ENCODE measurements around the gene SH2D3C.
A peak's percentile ranks its signal among the peaks of the same experiment; 100 is the strongest.

Gene SH2D3C

DNA sequence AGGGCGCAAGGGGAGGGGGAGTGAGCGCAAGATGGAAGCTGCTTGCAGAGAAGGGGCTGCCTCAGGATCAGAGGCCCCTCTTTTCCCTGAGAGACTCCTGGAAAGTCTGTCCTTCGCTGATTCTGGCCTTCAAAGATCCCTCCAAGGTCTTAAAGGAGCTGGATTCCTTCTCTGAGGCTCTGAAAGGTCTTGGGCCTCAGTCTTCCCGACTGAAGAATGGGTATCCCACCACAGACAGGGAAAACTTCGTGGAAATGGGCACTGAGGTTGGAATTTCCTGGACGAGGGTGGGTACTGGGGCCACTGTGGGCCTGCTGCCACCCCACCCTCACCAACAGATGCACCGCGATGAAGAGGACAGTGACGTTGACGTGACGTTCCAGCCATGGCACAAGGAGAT is 66.1 kb downstream of the SH2D3C start:
- H3K9me3 Mint-ChIP-seq, result no peaks in the 10 kb centered on the region
- no peak for DNase-seq (ENCODE audit: low spot score in 2 of 2)
- H3K36me3 Mint-ChIP-seq, result no peaks in the 10 kb centered on the region
- peaks cover 15% of the 10 kb centered on the region for H3K4me1 Mint-ChIP-seq
- no peak for ATAC-seq (ENCODE audit: low read depth)
- no peaks in the 10 kb centered on the region for H3K27me3 Mint-ChIP-seq
- H3K27ac Mint-ChIP-seq, result peak overlapping the region; percentile 59
- H3K4me3 Mint-ChIP-seq, result no peak overlapping the region

DNA sequence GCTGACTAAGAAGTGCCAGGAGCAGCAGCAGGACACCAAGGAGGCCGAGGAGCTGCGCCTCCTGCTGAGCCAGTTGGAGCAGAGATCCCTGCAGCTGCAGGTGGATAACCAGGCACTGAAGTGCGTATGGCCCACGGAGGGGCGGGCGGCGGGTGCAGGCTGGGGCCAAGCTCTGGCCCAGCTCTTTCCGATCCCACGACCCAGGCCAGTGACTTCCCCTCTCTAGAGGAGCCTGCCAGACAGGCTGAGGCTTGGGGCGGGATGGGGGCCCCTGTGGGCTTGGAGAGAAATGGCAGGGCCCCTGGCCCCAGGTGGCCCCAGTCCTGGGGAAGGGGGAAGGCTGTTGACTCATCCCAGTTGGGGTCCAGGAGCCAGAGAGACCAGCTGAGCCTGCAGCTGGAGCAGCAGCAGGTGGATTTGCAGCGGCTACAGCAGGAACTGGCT is 66.6 kb downstream of the SH2D3C start:
- ATAC-seq (ENCODE audit: low read depth) (no peak), DNase-seq (ENCODE audit: low spot score in 2 of 2) (no peak)
- Mint-ChIP-seq H3K9me3 (no peaks in the 10 kb centered on the region), H3K4me1 (peaks cover 15% of the 10 kb centered on the region), H3K36me3 (no peaks in the 10 kb centered on the region), H3K27ac (no peak overlapping the region), H3K4me3 (no peak overlapping the region), H3K27me3 (no peaks in the 10 kb centered on the region)

DNA sequence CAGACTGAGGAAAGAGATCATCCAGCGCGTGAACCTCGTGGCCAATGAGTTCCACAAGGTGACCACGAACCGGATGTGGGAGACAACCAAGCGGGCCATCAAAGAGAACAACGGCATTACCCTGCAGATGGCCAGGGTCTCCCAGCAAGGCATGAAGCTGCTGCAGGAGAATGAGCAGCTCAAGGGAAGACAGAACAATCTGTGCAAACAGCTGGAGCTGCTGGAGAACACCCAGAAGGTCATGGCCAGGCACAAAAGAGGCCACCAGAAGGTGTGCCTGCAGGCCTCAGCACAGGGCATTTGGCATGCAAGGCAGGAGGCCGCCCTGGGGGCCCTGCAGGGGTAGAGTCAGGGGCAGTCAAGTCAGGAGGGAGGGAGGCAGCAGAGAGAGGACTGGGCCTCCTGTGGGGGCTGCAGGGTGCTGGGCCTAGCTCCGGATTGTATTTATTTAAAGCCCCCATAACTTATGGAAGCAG is 67.2 kb downstream of the SH2D3C start:
- no peaks in the 10 kb centered on the region for H3K9me3 Mint-ChIP-seq
- H3K4me3 Mint-ChIP-seq, result no peak overlapping the region
- no peaks in the 10 kb centered on the region for H3K27me3 Mint-ChIP-seq
- DNase-seq (ENCODE audit: low spot score in 2 of 2), result no peak
- no peak for ATAC-seq (ENCODE audit: low read depth)
- no peaks in the 10 kb centered on the region for H3K36me3 Mint-ChIP-seq
- peaks cover 15% of the 10 kb centered on the region for H3K4me1 Mint-ChIP-seq
- H3K27ac Mint-ChIP-seq, result no peak overlapping the region

DNA sequence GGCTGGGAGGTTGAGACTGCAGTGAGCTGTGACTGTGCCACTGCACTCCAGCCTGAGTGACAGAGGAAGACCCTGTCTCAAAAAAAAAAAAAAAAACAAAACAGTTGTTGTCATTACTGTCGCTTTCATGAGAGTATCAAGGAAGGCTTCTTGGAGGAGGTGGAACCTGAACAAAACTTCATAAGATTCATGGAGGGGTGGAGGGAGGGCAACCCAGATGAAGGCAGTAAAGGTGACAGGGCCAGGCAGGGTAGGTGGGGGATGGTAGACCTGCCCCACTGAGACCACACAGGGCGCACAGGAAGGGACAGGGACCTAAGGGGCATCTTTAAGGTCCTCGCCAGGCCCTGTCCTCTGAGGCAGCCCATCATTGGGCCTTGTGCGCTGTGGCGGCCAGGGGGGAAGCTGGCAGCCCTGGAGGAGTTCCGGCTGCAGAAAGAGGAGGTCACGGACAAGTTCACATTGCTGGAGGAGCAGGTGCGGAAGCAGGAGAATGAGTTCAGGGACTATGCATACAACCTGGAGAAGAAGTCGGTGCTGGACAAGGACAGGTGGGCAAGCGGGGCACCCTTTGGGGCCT is 68.2 kb downstream of the SH2D3C start:
- Mint-ChIP-seq H3K9me3 (no peaks in the 10 kb centered on the region), H3K4me3 (no peak overlapping the region), H3K27me3 (no peaks in the 10 kb centered on the region), H3K36me3 (no peaks in the 10 kb centered on the region), H3K4me1 (peaks cover 10% of the 10 kb centered on the region), H3K27ac (no peak overlapping the region)
- DNase-seq (ENCODE audit: low spot score in 2 of 2), result no peak
- no peak for ATAC-seq (ENCODE audit: low read depth)

DNA sequence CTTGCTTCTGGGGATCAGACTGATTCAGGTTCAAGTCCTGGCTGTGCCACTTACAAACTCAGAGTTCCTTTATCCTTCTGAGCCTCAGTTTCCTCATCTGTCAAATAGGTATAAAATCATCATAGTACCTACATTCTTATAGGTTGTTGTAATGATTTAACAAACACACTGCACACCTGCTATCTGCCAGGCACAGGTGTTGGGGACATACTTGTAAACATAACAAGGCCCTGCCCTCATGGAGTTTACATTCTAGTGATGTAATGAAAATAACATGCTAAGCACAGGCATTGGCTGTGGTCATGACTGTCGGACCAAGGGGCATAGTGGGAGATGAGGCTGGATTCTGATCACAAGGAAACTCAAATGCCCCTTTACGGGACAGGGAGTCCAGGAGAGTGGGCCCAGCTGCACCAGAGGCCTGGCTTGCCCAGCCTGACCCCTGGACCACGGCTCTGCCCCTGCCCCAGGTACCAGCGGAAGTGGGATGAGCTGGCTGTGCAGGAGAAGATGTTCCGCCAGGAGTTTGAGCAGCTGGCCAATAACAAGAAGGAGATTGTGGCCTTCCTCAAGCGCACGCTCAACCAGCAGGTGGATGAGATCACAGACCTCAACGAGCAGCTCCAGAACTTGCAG is 69.4 kb downstream of the SH2D3C start:
- Mint-ChIP-seq H3K36me3 (no peaks in the 10 kb centered on the region), H3K4me3 (no peak overlapping the region), H3K27me3 (peaks cover 2% of the 10 kb centered on the region), H3K4me1 (peaks cover 7% of the 10 kb centered on the region), H3K27ac (no peak overlapping the region), H3K9me3 (no peaks in the 10 kb centered on the region)
- DNase-seq (ENCODE audit: low spot score in 2 of 2), result no peak
- no peak for ATAC-seq (ENCODE audit: low read depth)

DNA sequence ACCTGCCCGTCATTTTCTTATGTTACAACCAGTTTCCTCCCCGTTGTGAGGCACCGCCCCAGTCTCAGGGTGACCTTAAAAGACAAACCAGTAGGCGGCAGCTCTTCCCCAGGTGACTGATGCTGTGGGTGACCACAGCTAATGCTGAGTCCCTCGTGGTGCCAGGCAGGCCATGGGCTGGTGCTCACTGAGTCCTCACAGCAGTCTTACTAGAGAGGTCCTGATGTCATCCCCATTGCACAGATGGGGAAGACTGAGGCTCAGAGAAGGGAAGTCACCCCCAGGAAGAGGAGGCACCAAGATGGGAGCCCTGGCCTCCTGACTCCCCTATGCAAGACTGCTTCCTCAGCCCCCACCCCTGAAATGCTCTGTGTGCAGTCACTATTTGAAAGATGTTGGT is 70.7 kb downstream of the SH2D3C start:
- peak; percentile 82 for ATAC-seq (ENCODE audit: low read depth)
- Mint-ChIP-seq H3K4me1 (peaks cover 9% of the 10 kb centered on the region), H3K4me3 (no peak overlapping the region), H3K9me3 (no peaks in the 10 kb centered on the region), H3K36me3 (no peaks in the 10 kb centered on the region), H3K27ac (no peak overlapping the region), H3K27me3 (peaks cover 2% of the 10 kb centered on the region)
- no peak for DNase-seq (ENCODE audit: low spot score in 2 of 2)

DNA sequence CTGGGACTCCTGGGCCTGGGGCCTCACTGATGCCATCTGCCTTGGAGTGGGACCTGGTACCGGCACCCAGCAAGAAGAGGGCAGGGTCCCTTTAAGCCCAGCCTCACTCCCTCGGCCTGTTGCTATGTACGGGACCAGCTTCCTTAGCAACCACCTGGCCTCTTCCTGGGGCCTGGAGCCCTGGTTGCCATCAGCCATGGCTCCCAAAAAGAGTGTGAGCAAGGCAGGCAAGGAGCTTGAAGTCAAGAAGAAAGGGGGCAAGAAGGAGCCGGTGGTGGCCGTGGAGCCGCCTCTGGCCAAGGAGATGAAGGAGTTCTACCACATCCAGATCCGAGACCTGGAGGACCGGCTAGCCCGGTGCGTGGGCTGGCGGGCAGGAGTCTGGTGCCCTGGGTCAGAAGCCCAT is 71.6 kb downstream of the SH2D3C start, which contains the start of gene CFAP157:
Gene CFAP157, plus strand, starts transcription at position 153 of the 406 bp plus-strand sequence. Its CDS starts 44 bp downstream, at position 197.
- ATAC-seq (ENCODE audit: low read depth) (no peak), DNase-seq (ENCODE audit: low spot score in 2 of 2) (no peak)
- H3K36me3 Mint-ChIP-seq, result no peaks in the 10 kb centered on the region
- no peaks in the 10 kb centered on the region for H3K9me3 Mint-ChIP-seq
- no peak within 1 kb of the TSS for H3K27ac Mint-ChIP-seq
- no peak within 1 kb of the TSS for H3K4me3 Mint-ChIP-seq
- peaks cover 9% of the 10 kb centered on the region for H3K4me1 Mint-ChIP-seq
- H3K27me3 Mint-ChIP-seq, result peaks cover 2% of the 10 kb centered on the region

DNA sequence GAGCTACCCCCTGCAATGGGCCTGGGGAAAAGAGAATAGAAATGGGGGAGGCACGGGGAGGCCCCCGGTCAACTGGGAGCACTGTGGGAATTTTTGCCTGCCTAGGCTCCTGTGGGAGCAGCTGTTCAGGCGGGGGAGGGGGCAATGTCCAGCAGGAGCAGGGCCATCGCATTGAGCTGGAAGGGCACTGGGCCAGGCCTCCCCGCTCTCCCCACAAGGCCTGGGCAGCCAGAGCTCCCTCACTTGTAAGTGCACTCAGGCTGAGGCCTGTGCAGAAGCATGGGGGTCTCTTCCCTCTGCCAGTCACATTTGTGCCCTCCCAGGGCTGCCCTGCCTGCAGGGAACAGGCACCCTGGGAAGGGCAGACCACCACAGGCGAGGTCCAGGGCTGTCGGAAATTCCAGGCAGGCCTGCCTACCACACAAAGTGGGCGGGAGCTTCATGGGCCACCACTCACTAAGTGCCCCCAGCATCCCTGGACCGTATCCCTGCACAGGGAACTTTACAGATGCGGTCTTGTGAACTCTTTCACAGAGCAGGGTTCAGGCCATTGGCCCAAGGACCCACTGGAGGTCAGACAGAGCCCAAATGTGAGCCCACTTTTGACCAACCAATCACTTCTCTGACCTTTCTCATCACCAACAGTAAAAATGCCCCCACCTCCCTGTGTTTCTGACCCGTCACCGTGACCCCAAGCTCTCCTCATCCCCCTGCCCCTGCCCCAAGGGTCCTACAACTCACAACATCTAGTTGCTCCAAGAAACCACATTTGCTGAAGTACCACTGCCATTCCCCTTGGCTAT is 72.7 kb downstream of the SH2D3C start:
- no peaks in the 10 kb centered on the region for H3K36me3 Mint-ChIP-seq
- ATAC-seq (ENCODE audit: low read depth) (no peak), DNase-seq (ENCODE audit: low spot score in 2 of 2) (no peak)
- H3K4me3 Mint-ChIP-seq, result no peak overlapping the region
- peaks cover 5% of the 10 kb centered on the region for H3K4me1 Mint-ChIP-seq
- H3K27ac Mint-ChIP-seq, result no peak overlapping the region
- H3K9me3 Mint-ChIP-seq, result no peaks in the 10 kb centered on the region
- peaks cover 2% of the 10 kb centered on the region for H3K27me3 Mint-ChIP-seq

DNA sequence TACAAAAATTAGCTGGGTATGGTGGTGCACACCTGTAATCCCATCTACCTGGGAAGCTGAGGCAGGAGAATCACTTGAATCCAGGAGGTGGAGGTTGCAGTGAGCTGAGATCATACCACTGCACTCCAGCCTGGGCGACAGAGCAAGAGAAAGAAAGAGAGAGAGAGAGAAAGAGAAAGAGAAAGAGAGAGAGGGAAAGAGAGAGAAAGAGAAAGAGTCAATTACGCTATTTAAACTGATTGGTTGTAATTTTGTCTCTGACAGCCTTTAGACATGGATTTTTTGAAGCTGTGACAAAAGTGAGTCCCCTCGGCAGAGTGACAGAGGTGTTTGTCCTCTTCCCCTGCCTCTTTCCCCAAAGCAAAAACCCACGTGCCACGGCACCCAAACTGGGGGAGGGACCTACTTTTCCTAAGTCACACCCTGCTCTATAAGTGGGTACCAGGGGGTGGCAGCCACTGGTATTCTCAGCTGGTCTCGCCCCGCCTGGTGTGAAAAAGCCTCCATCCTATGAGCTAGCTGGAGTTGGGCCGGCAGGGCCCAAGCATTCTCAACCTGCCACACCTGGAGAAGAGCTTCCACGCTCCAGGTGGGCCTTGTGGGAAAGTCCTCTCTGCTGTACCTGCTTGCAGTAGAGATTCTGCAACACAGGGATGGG is 75.0 kb downstream of the SH2D3C start:
- no peaks in the 10 kb centered on the region for H3K36me3 Mint-ChIP-seq
- ATAC-seq (ENCODE audit: low read depth) (no peak), DNase-seq (ENCODE audit: low spot score in 2 of 2) (no peak)
- peaks cover 17% of the 10 kb centered on the region for H3K4me1 Mint-ChIP-seq
- H3K27ac Mint-ChIP-seq, result no peak overlapping the region
- no peaks in the 10 kb centered on the region for H3K9me3 Mint-ChIP-seq
- peaks cover 2% of the 10 kb centered on the region for H3K27me3 Mint-ChIP-seq
- no peak overlapping the region for H3K4me3 Mint-ChIP-seq

DNA sequence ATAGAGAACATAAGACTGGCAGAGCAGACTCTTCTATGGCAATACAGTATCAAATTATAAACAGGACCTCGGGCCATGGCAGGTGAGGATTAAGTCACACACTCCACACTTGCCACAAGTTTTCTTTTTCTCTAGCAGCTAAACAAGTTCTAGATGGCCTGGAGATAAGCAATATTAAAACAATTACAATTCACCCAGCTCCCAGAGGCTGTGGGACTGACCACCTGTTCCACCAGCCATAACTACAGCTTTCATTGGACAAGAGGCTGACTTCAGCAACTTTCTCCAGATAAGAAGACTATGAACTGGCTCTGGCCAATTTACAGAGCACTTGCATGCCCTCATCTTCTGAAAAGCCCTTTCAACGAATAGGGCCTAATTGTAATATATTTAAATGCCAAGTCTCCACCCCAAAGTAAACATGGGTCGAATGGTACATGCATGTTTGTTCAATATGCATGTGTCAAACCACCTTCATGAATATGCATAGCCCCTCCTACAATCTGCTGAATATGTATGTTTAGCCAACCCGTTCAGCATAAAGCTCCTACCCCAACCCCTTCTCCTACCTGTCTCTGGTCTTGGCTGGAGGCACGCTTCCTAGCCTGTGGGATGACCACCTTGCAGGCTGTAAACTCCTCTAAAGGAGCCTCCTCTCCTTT is 77.7 kb downstream of the SH2D3C start:
- Mint-ChIP-seq H3K36me3 (no peaks in the 10 kb centered on the region), H3K4me1 (peaks cover 15% of the 10 kb centered on the region), H3K27me3 (peaks cover 2% of the 10 kb centered on the region), H3K27ac (no peak overlapping the region), H3K9me3 (no peaks in the 10 kb centered on the region), H3K4me3 (no peak overlapping the region)
- DNase-seq (ENCODE audit: low spot score in 2 of 2) (no peak), ATAC-seq (ENCODE audit: low read depth) (no peak)

DNA sequence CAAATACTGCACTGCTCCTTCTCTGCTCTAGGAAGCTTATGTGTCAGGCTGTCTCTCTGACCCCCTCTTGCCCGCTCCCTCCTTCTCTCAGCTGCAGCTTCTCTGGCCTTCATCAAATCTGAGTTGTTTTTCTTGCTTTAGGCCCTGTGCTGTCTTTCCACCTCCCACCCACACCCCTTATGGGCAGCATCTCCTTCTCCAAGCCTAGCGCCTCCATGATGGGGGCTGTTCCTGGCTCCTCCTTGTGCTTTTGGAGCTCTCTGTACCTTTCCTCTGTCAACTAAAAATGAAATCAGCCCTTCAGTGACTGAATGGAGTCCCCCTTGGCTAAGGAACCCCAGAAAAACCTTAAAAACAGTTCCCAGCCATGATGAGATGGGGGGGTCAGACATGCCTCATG is 78.3 kb downstream of the SH2D3C start:
- Mint-ChIP-seq H3K27ac (no peak overlapping the region), H3K4me3 (peak overlapping the region; percentile 83)

DNA sequence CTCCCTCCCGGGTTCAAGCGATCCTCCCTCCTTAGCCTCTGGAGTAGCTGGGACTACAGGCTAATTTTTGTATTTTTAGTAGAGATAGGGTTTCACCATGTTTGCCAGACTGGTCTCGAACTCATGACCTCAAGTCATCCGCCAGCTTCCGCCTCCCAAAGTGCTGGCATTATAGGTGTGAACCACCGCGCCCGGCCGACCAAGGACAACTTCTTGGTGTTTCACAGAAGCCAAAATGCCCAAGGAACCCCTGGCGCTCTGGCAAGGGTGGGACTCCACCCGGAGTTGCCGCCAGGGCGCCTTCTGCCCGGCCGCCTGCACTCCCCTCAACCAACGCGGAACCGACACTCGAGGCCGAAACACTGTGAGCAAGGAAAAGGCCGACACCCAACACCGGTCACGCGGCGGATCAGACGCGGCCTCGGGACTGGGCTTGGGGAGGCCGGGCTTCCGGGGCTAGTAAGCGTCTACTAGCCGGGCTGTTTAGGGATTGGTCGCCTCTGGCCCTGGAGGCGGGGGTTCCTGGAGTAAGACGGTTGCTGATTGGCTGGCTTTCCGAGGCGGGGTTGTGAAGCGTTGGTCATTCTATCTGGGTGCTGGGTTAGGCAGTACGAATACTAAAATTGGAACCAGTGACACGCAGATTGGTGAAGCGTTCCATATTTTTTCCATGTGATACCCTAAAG is 79.3 kb downstream of the SH2D3C start:
- H3K27me3 Mint-ChIP-seq, result no peaks in the 10 kb centered on the region
- no peaks in the 10 kb centered on the region for H3K9me3 Mint-ChIP-seq
- peak overlapping the region; percentile 76 for H3K27ac Mint-ChIP-seq
- peak overlapping the region; percentile 83 for H3K4me3 Mint-ChIP-seq
- peaks cover 15% of the 10 kb centered on the region for H3K4me1 Mint-ChIP-seq
- ATAC-seq (ENCODE audit: low read depth) (peak; percentile 97), DNase-seq (ENCODE audit: low spot score in 2 of 2) (peak; percentile 74 to 77)
- H3K36me3 Mint-ChIP-seq, result no peaks in the 10 kb centered on the region

More for the DNA sequence above, 78.3 kb downstream of the SH2D3C start:
- ATAC-seq (ENCODE audit: low read depth) (no peak), DNase-seq (ENCODE audit: low spot score in 2 of 2) (no peak)
- no peaks in the 10 kb centered on the region for H3K9me3 Mint-ChIP-seq
- no peaks in the 10 kb centered on the region for H3K36me3 Mint-ChIP-seq
- peaks cover 15% of the 10 kb centered on the region for H3K4me1 Mint-ChIP-seq
- peaks cover 2% of the 10 kb centered on the region for H3K27me3 Mint-ChIP-seq

DNA sequence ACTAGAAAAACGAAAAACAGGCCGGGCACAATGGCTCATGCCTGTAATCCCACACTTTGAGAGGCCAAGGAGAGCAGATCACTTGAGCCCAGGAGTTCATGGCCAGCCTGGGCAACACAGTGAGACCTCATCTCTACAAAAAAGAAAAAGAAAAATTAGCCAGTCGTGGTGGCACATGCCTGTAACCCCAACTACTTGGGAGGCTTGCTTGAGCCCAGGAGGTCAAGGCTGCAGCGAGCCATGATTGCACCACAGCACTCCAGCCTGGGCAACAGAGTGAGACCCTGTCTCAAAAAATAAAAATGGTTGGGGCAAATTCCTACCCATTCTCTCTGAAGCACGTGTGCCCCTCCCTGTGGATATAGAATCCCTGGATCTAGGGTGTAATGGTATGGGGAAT is 80.1 kb downstream of the SH2D3C start:
- no peaks in the 10 kb centered on the region for H3K36me3 Mint-ChIP-seq
- ATAC-seq (ENCODE audit: low read depth), result no peak
- no peak overlapping the region for H3K27ac Mint-ChIP-seq
- no peaks in the 10 kb centered on the region for H3K27me3 Mint-ChIP-seq
- H3K9me3 Mint-ChIP-seq, result no peaks in the 10 kb centered on the region
- no peak overlapping the region for H3K4me3 Mint-ChIP-seq
- H3K4me1 Mint-ChIP-seq, result peaks cover 15% of the 10 kb centered on the region
- no peak for DNase-seq (ENCODE audit: low spot score in 2 of 2)

Measured in memory B cell (primary cell).